Mesendoderm (in vitro differentiated cells): ENCODE measurements around the gene WNT5A.

ENCODE experiments used
- DNase-seq: peaks from one replicate; pipeline ENCODE4 v3.0.0; 2013
- H2AK5ac ChIP-seq: 2 replicates; pipeline ENCODE4 v1.6.1; 2013; ENCODE audit warnings: low read length, inconsistent platforms
- H2BK120ac ChIP-seq: 2 replicates; pipeline ENCODE4 v1.6.1; 2013; ENCODE audit warnings: low read depth, mild to moderate bottlenecking, low read length, moderate library complexity, mixed read lengths
- H2BK15ac ChIP-seq: replicated peaks from 2 replicates; pipeline ENCODE4 v1.6.1; 2013; ENCODE audit warnings: low read depth, mild to moderate bottlenecking, moderate library complexity
- H2BK5ac ChIP-seq: 2 replicates; pipeline ENCODE4 v1.6.1; 2013; ENCODE audit warnings: low read length, inconsistent platforms
- H3K18ac ChIP-seq: 2 replicates; pipeline ENCODE4 v1.6.1; 2013; ENCODE audit warnings: mild to moderate bottlenecking, low read length, mixed read lengths
- H3K23ac ChIP-seq: one replicate; pipeline ENCODE4 v1.6.1; 2013; ENCODE audit warnings: low read length
- H3K27ac ChIP-seq: 2 replicates; pipeline ENCODE4 v1.5.1; 2013; ENCODE audit warnings: low read depth, mild to moderate bottlenecking, inconsistent platforms, low read length, moderate library complexity
- H3K27me3 ChIP-seq: 2 replicates; pipeline ENCODE4 v1.6.1; 2013; ENCODE audit warnings: low read length, control low read depth, mild to moderate bottlenecking, inconsistent platforms; ENCODE audit not compliant: insufficient read depth, poor library complexity
- H3K36me3 ChIP-seq: 2 replicates; pipeline ENCODE4 v1.6.1; 2013; ENCODE audit warnings: low read length, inconsistent platforms; ENCODE audit not compliant: control insufficient read depth, insufficient read depth
- H3K4ac ChIP-seq: one replicate; pipeline ENCODE4 v1.6.1; 2013; ENCODE audit warnings: low read depth, mild to moderate bottlenecking, low read length, moderate library complexity
- H3K4me1 ChIP-seq: 2 replicates; pipeline ENCODE4 v1.6.1; 2013; ENCODE audit warnings: low read depth, low read length, inconsistent platforms; ENCODE audit not compliant: control insufficient read depth
- H3K4me2 ChIP-seq: 2 replicates; pipeline ENCODE4 v1.6.1; 2013; ENCODE audit warnings: low read length
- H3K4me3 ChIP-seq: 2 replicates; pipeline ENCODE4 v1.5.1; 2013; ENCODE audit warnings: mild to moderate bottlenecking, low read length
- H3K56ac ChIP-seq: one replicate; pipeline ENCODE4 v1.6.1; 2013; ENCODE audit warnings: low read length
- H3K79me1 ChIP-seq: 2 replicates; pipeline ENCODE4 v1.6.1; 2013; ENCODE audit warnings: low read length, inconsistent platforms
- H3K79me2 ChIP-seq: 2 replicates; pipeline ENCODE4 v1.6.1; 2013; ENCODE audit warnings: mild to moderate bottlenecking, low read length; ENCODE audit not compliant: control insufficient read depth, insufficient read depth
- H3K9ac ChIP-seq: 2 replicates; pipeline ENCODE4 v1.6.1; 2013; ENCODE audit warnings: low read length, inconsistent platforms
- H4K5ac ChIP-seq: one replicate; pipeline ENCODE4 v1.6.1; 2013; ENCODE audit warnings: low read length
- H4K8ac ChIP-seq: one replicate; pipeline ENCODE4 v1.6.1; 2013; ENCODE audit warnings: low read depth, mild to moderate bottlenecking, control low read depth, low read length, moderate library complexity
- WGBS: extraction: QIAGEN DNeasy Blood & Tissue Kit; methylation state at CpG from one replicate; pipeline ENCODE4 v1.1.7; 2013; ENCODE audit warnings: low lambda C conversion rate, missing lambda C conversion rate; ENCODE audit not compliant: insufficient coverage; ENCODE audit errors: extremely low coverage; 5-methylcytosine and 5-hydroxymethylcytosine counted together

WNT5A gene

GRCh38 chr3:55483196-55484095, 3.7 kb downstream of the WNT5A start:
- peaks cover 8% of the 10 kb centered on the region for H3K4me1 ChIP-seq
- peak; percentile 61 for DNase-seq
- no peak overlapping the region for H3K27ac ChIP-seq
- no peak overlapping the region for H3K23ac ChIP-seq
- H3K9ac ChIP-seq, result peak overlapping the region; percentile 85
- WGBS, result no CpG with 5 or more reads among the region's 40 CpGs
- H2AK5ac ChIP-seq, result no peak overlapping the region
- H3K27me3 ChIP-seq, result peaks cover 11% of the 10 kb centered on the region
- H2BK120ac ChIP-seq, result no peak overlapping the region
- H3K79me1 ChIP-seq, result peaks cover 6% of the 10 kb centered on the region
- no peaks in the 10 kb centered on the region for H3K36me3 ChIP-seq
- peak overlapping the region; percentile 100 for H3K4me2 ChIP-seq
- H4K8ac ChIP-seq, result no peak overlapping the region
- peak overlapping the region; percentile 65 for H3K18ac ChIP-seq
- no peak overlapping the region for H2BK15ac ChIP-seq
- H2BK5ac ChIP-seq, result no peak overlapping the region
- H4K5ac ChIP-seq, result no peak overlapping the region
- H3K79me2 ChIP-seq, result peaks cover 29% of the 10 kb centered on the region
- H3K4ac ChIP-seq, result no peak overlapping the region
- H3K56ac ChIP-seq, result peak overlapping the region; percentile 91
- peak overlapping the region; percentile 76 for H3K4me3 ChIP-seq

- Histone ChIP-seq H3K4me2 (peak overlapping the region; percentile 100), H4K8ac (no peak overlapping the region), H3K4me3 (peak overlapping the region; percentile 75), H3K9ac (peak overlapping the region; percentile 85), H3K79me2 (peaks cover 29% of the 10 kb centered on the region), H2BK5ac (no peak overlapping the region), H3K36me3 (no peaks in the 10 kb centered on the region), H3K27ac (peak overlapping the region; percentile 19), H3K23ac (peak overlapping the region; percentile 68), H3K4me1 (peaks cover 8% of the 10 kb centered on the region), H3K79me1 (peaks cover 6% of the 10 kb centered on the region), H3K56ac (peak overlapping the region; percentile 91), H4K5ac (no peak overlapping the region), H2AK5ac (no peak overlapping the region), H3K4ac (no peak overlapping the region), H3K27me3 (peaks cover 11% of the 10 kb centered on the region), H3K18ac (peak overlapping the region; percentile 65), H2BK15ac (no peak overlapping the region), H2BK120ac (no peak overlapping the region)
- WGBS, result no CpG with 5 or more reads among the region's 38 CpGs
- peak; percentile 64 for DNase-seq
Observed at GRCh38 chr3:55482496-55483195, 4.5 kb downstream of the WNT5A start.

GRCh38 chr3:55481744-55482495, 5.2 kb downstream of the WNT5A start:
- DNase-seq, result peak; percentile 64
- no peak overlapping the region for H2BK120ac ChIP-seq
- no peak overlapping the region for H3K4ac ChIP-seq
- H4K8ac ChIP-seq, result no peak overlapping the region
- no peak overlapping the region for H2BK5ac ChIP-seq
- WGBS, result no CpG with 5 or more reads among the region's 37 CpGs
- H3K56ac ChIP-seq, result peak overlapping the region; percentile 91
- peak overlapping the region; percentile 29 for H3K23ac ChIP-seq
- peaks cover 8% of the 10 kb centered on the region for H3K79me1 ChIP-seq
- H3K27me3 ChIP-seq, result peaks cover 11% of the 10 kb centered on the region
- peaks cover 8% of the 10 kb centered on the region for H3K4me1 ChIP-seq
- H3K18ac ChIP-seq, result peak overlapping the region; percentile 11
- no peak overlapping the region for H4K5ac ChIP-seq
- peak overlapping the region; percentile 75 for H3K4me3 ChIP-seq
- H2AK5ac ChIP-seq, result no peak overlapping the region
- peaks cover 1% of the 10 kb centered on the region for H3K36me3 ChIP-seq
- H3K79me2 ChIP-seq, result peaks cover 29% of the 10 kb centered on the region
- peak overlapping the region; percentile 100 for H3K4me2 ChIP-seq
- H2BK15ac ChIP-seq, result no peak overlapping the region
- peak overlapping the region; percentile 85 for H3K9ac ChIP-seq
- H3K27ac ChIP-seq, result peak overlapping the region; percentile 19

- Histone ChIP-seq H3K4me1 (peaks cover 8% of the 10 kb centered on the region), H3K27me3 (peaks cover 11% of the 10 kb centered on the region), H3K4ac (no peak overlapping the region), H3K56ac (peak overlapping the region; percentile 91), H3K79me1 (peaks cover 8% of the 10 kb centered on the region), H4K8ac (no peak overlapping the region), H3K27ac (no peak overlapping the region), H2BK120ac (no peak overlapping the region), H4K5ac (no peak overlapping the region), H3K23ac (peak overlapping the region; percentile 91), H3K9ac (peak overlapping the region; percentile 85), H3K79me2 (peaks cover 26% of the 10 kb centered on the region), H3K4me3 (peak overlapping the region; percentile 75), H3K36me3 (peaks cover 1% of the 10 kb centered on the region), H3K18ac (peak overlapping the region; percentile 11), H2AK5ac (no peak overlapping the region), H3K4me2 (peak overlapping the region; percentile 100), H2BK15ac (no peak overlapping the region), H2BK5ac (no peak overlapping the region)
- WGBS, result no CpG with 5 or more reads among the region's 42 CpGs
- DNase-seq, result peak; percentile 26
Observed at GRCh38 chr3:55480911-55481743, 6.0 kb downstream of the WNT5A start.
